Amniotic epithelial cell (primary cell): ENCODE data around the gene ADGRG1.

Source experiments
- DNase-seq: peaks from one replicate; pipeline ENCODE4 v3.0.0-alpha.2; 2010; ENCODE audit warnings: low read depth

Gene ADGRG1

GRCh38 chr16:57620335-57621231, 7.8 kb upstream of the ADGRG1 start:
- DNase-seq, result no peak

GRCh38 chr16:57621521-57622271, 6.7 kb upstream of the ADGRG1 start:
- no peak for DNase-seq

- peak; percentile 18 for DNase-seq
These were observed 5.8 kb upstream of the ADGRG1 start for GRCh38 chr16:57622361-57623250.

- DNase-seq, result peak; percentile 98
These were observed 5.0 kb upstream of the ADGRG1 start for GRCh38 chr16:57623251-57624043.

- DNase-seq, result peak; percentile 93
These were observed 4.3 kb upstream of the ADGRG1 start for GRCh38 chr16:57624044-57624688.

GRCh38 chr16:57624806-57625500, 3.5 kb upstream of the ADGRG1 start:
- DNase-seq, result no peak

- DNase-seq, result no peak
These were observed 1.8 kb upstream of the ADGRG1 start for GRCh38 chr16:57626420-57627170.

GRCh38 chr16:57627184-57627871, 1.1 kb upstream of the ADGRG1 start:
- peak; percentile 94 for DNase-seq

GRCh38 chr16:57628783-57629293, 408 bp downstream of the ADGRG1 start:
- no peak for DNase-seq

- DNase-seq, result no peak
These were observed 1.3 kb downstream of the ADGRG1 start for GRCh38 chr16:57629516-57630406.

- DNase-seq, result no peak
These were observed 2.0 kb downstream of the ADGRG1 start for GRCh38 chr16:57630407-57630797.

- no peak for DNase-seq
These were observed 2.8 kb downstream of the ADGRG1 start for GRCh38 chr16:57630931-57631845.

GRCh38 chr16:57632568-57632967, 4.1 kb downstream of the ADGRG1 start:
- no peak for DNase-seq

GRCh38 chr16:57633383-57634064, 5.1 kb downstream of the ADGRG1 start:
- DNase-seq, result no peak

- DNase-seq, result no peak
These were observed 5.7 kb downstream of the ADGRG1 start for GRCh38 chr16:57634171-57634570.
